Common myeloid progenitor, CD34-positive (primary cell): ENCODE results near the gene FOSL2.
A peak's percentile ranks its signal among the peaks of the same experiment; 100 is the strongest.

Experiments used
- CTCF ChIA-PET: fragments of 350-600 bp; sonication (Branson Sonifier 250); formaldehyde crosslinking; loops from one replicate; lab custom pipeline; 2021; ENCODE audit warnings: antibody characterized with exemption; lab: Charles Lee
- POLR2A ChIA-PET: fragments of 350-600 bp; sonication (Branson Sonifier 250); formaldehyde crosslinking; loops from one replicate; lab custom pipeline; 2021; ENCODE audit warnings: antibody characterized with exemption; lab: Charles Lee
- DNase-seq, 3 donors: peaks; one replicate each; pipeline versions ENCODE4 v3.0.0 to v3.0.0-alpha.2; 2013
- H3K27ac ChIP-seq, 2 experiments: 1 replicate in 1 of 2; 2 replicates in 1 of 2; pipeline ENCODE4 v1.7.0; 2013; ENCODE audit warnings: inconsistent platforms in 2 of 2, low read length in 2 of 2, mild to moderate bottlenecking in 2 of 2, low read depth in 1 of 2, moderate library complexity in 1 of 2; ENCODE audit not compliant: severe bottlenecking in 2 of 2, insufficient read depth in 1 of 2, poor library complexity in 1 of 2
- H3K27me3 ChIP-seq, 5 experiments: replicated peaks in 2 of 5; 1 replicate in 3 of 5; 2 replicates in 2 of 5; pipeline versions ENCODE4 v1.6.1 to v1.7.0; 2013; ENCODE audit warnings: low read length in 4 of 5, mild to moderate bottlenecking in 2 of 5, moderate library complexity in 2 of 5, inconsistent platforms in 1 of 5; ENCODE audit not compliant: insufficient read depth in 5 of 5, control insufficient read depth in 4 of 5
- H3K36me3 ChIP-seq, 4 experiments: 1 replicate in 2 of 4; 2 replicates in 2 of 4; pipeline versions ENCODE4 v1.6.1 to v1.7.0; 2013; ENCODE audit warnings: low read length in 3 of 4, control low read depth in 1 of 4, mild to moderate bottlenecking in 1 of 4; ENCODE audit not compliant: control insufficient read depth in 4 of 4, insufficient read depth in 4 of 4
- H3K4me1 ChIP-seq, 4 experiments: 1 replicate in 3 of 4; 2 replicates in 1 of 4; pipeline versions ENCODE4 v1.6.1 to v1.7.1; 2013; ENCODE audit warnings: low read length in 3 of 4, mild to moderate bottlenecking in 3 of 4, control low read depth in 1 of 4, inconsistent platforms in 1 of 4, moderate library complexity in 1 of 4; ENCODE audit not compliant: control insufficient read depth in 4 of 4, insufficient read depth in 4 of 4; ENCODE audit errors: control extremely low read depth in 1 of 4
- H3K4me3 ChIP-seq, 7 experiments: 1 replicate in 4 of 7; 2 replicates in 3 of 7; pipeline versions ENCODE4 v1.5.1 to v1.7.0; 2013; ENCODE audit warnings: mild to moderate bottlenecking in 7 of 7, low read length in 6 of 7, moderate library complexity in 6 of 7, inconsistent platforms in 2 of 7, low read depth in 2 of 7, control low read depth in 1 of 7; ENCODE audit not compliant: insufficient read depth in 4 of 7, control insufficient read depth in 1 of 7; ENCODE audit errors: extremely low read depth in 1 of 7
- H3K9me3 ChIP-seq, 5 experiments: 1 replicate in 4 of 5; 2 replicates in 1 of 5; pipeline versions ENCODE4 v1.6.1 to v1.7.1; 2013; ENCODE audit warnings: low read length in 4 of 5, mild to moderate bottlenecking in 2 of 5, inconsistent platforms in 1 of 5, low read depth in 1 of 5, moderate library complexity in 1 of 5; ENCODE audit not compliant: control insufficient read depth in 4 of 5, insufficient read depth in 2 of 5; ENCODE audit errors: control extremely low read depth in 1 of 5
- WGBS: methylation state at CpG from one replicate; pipeline ENCODE4 v1.1.5; 2013; ENCODE audit not compliant: insufficient coverage; 5-methylcytosine and 5-hydroxymethylcytosine counted together

The FOSL2 gene

DNA sequence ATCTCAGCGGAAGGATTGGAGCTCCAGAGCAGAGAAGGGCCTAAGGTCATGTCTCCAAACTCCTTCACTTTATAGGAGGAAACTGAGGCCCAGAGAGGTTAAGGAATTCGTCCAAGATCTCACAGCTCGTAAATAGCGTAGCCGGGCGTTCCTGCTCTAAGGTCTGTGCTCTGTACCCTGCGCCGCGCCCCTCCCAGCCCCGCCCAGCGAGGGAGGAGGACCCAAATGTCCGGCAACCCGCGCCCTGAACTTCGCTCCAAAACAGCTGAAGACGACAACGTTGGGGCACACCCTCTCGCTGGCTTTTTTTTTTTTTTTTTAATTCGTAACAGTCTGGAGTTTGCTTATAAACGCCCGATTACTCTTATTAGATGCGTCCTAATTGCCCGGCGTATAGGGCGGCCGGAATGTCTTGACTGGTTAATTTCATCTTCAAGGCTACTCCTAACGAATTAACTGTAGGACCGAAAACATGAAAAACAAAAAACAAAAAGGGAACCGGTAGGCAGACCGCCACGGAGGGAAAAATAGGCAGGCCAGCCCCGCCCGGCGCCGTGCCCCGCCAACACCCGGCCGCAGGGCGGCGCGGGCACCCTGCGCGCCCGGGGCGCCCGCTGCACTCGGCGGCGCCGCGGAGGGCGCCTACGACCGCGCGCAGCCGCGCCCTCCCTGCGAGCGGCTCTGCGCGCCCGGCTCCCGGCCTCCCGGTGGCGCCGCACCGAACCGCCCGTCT is 928 bp upstream of the FOSL2 start:
- H3K4me3 ChIP-seq, result peak overlapping the region; percentile 28 to 93 (median 91)
- peaks cover 0 to 3% (median 0%) of the 10 kb centered on the region in 4 experiments for H3K36me3 ChIP-seq
- ChIA-PET CTCF (interaction anchor here (0.6 to 5.0 kb wide), 15 partner anchors 11 to 438 kb away, joined by 3 to 61 read pairs (median 4); no protein-coding TSS in a partner anchor), POLR2A (interaction anchor here (0.6 to 2.9 kb wide), 13 partner anchors 9 to 799 kb away, joined by 3 to 19 read pairs (median 4); no protein-coding TSS in a partner anchor)
- H3K27ac ChIP-seq, result peak overlapping the region; percentile 86 to 92
- no peaks in the 10 kb centered on the region for H3K27me3 ChIP-seq
- 0% methylated on average over 55 of the region's 70 CpGs for WGBS
- DNase-seq, result peak; percentile 71 to 86 (median 80)
- H3K9me3 ChIP-seq, result no peaks in the 10 kb centered on the region
- H3K4me1 ChIP-seq, result peaks cover 14 to 60% (median 51%) of the 10 kb centered on the region in 4 experiments

DNA sequence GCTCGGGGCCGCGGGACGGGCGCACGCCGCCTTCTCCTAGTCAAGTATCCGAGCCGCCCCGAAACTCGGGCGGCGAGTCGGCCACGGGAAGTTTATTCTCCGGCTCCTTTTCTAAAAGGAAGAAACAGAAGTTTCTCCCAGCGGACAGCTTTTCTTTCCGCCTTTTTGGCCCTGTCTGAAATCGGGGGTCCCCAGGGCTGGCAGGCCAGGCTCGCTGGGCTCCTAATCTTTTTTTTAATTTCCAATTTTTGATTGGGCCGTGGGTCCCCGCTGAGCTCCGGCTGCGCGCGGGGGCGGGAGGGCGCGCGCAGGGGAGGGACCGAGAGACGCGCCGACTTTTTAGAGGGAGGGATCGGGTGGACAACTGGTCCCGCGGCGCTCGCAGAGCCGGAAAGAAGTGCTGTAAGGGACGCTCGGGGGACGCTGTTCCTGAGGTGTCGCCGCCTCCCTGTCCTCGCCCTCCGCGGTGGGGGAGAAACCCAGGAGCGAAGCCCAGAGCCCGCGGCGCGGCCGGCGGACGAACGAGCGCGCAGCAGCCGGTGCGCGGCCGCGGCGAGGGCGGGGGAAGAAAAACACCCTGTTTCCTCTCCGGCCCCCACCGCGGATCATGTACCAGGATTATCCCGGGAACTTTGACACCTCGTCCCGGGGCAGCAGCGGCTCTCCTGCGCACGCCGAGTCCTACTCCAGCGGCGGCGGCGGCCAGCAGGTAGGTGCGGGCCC is 617 bp downstream of the FOSL2 start:
- peaks cover 0 to 6% (median 2%) of the 10 kb centered on the region in 4 experiments for H3K36me3 ChIP-seq
- peak overlapping the region; percentile 79 to 93 (median 91) for H3K4me3 ChIP-seq
- peaks cover 16 to 64% (median 56%) of the 10 kb centered on the region in 4 experiments for H3K4me1 ChIP-seq
- DNase-seq, result peak in 2 of 3 donors; percentile 52 to 67
- CTCF ChIA-PET, result interaction anchor here (0.7 to 5.0 kb wide), 7 partner anchors 10 to 51 kb away, joined by 3 to 61 read pairs (median 3); no protein-coding TSS in a partner anchor
- POLR2A ChIA-PET, result interaction anchor here (0.5 to 2.4 kb wide), 12 partner anchors 8 to 639 kb away, joined by 3 to 19 read pairs (median 4); no protein-coding TSS in a partner anchor
- H3K27ac ChIP-seq, result peak overlapping the region; percentile 86 to 92
- under 1% methylated on average over 78 of the region's 81 CpGs for WGBS
- H3K27me3 ChIP-seq, result no peaks in the 10 kb centered on the region
- H3K9me3 ChIP-seq, result no peaks in the 10 kb centered on the region

DNA sequence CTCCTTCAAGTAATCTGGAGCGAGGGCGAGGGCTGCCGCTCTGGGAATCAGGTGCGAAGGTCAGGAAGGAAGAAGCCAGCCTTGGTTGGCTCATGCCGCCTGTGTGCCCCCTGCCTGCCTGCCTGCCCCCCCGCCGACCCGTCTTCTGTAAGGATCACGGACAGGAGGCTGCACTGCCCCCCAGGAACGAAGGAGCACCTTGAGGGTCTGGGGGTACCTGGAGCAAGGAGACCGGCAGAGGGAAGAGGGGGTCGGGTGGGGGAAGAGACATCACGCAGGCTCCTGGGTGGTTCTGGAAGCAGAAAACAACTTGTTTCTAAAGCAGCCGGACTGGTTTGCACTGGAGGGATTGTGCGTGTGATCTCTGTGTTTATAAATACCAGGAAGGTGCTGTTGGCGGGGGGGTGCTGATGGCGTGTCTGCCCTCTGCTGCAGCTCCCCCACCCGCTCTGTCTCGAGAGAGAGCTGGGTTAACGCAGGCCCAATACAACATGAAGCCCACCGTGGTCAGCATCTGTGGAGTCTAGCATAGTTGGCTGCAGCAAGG is 1.7 kb downstream of the FOSL2 start:
- Histone ChIP-seq H3K4me1 (peaks cover 16 to 62% (median 57%) of the 10 kb centered on the region in 4 experiments), H3K36me3 (peaks cover 2 to 13% (median 8%) of the 10 kb centered on the region in 4 experiments), H3K27me3 (no peaks in the 10 kb centered on the region), H3K27ac (peak overlapping the region; percentile 15 to 76), H3K4me3 (peak overlapping the region; percentile 46 to 93 (median 91)), H3K9me3 (no peaks in the 10 kb centered on the region)
- ChIA-PET POLR2A (no interaction called here), CTCF (interaction anchor here (1.2 kb wide), 1 partner anchor 711 kb away, joined by 4 read pairs; no protein-coding TSS in a partner anchor)
- 0% methylated on average over 16 of the region's 21 CpGs for WGBS
- DNase-seq, result peak in 1 of 3 donors; percentile 47

DNA sequence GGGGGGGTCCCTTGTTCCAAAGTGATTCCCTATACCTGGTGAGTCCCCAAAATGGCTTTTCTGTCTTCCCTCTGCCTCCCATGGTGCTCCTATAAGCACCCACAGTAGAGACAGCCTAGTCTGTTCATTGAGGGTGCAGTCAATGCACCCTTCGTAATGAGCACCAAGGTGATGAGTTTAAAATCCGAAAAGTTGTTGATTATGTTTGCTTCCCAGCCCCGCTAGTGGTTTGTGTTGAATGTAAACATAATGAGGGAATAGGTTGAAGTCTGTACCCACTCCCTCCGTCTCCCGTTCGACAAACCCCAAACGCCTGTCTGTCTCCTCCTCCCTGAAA is 2.3 kb downstream of the FOSL2 start:
- WGBS, result no CpG with 5 or more reads among the region's 7 CpGs
- POLR2A ChIA-PET, result interaction anchor here (0.7 kb wide), 1 partner anchor 40 kb away, joined by 3 read pairs; no protein-coding TSS in a partner anchor
- Histone ChIP-seq H3K4me1 (peaks cover 16 to 56% (median 55%) of the 10 kb centered on the region in 4 experiments), H3K9me3 (no peaks in the 10 kb centered on the region), H3K36me3 (peaks cover 2 to 17% (median 9%) of the 10 kb centered on the region in 4 experiments), H3K4me3 (peak overlapping the region; percentile 46 to 93 (median 91)), H3K27ac (peak overlapping the region; percentile 21 to 76), H3K27me3 (no peaks in the 10 kb centered on the region)
- CTCF ChIA-PET, result interaction anchor here (1.2 kb wide), 1 partner anchor 712 kb away, joined by 4 read pairs; no protein-coding TSS in a partner anchor
- DNase-seq, result no peak

DNA sequence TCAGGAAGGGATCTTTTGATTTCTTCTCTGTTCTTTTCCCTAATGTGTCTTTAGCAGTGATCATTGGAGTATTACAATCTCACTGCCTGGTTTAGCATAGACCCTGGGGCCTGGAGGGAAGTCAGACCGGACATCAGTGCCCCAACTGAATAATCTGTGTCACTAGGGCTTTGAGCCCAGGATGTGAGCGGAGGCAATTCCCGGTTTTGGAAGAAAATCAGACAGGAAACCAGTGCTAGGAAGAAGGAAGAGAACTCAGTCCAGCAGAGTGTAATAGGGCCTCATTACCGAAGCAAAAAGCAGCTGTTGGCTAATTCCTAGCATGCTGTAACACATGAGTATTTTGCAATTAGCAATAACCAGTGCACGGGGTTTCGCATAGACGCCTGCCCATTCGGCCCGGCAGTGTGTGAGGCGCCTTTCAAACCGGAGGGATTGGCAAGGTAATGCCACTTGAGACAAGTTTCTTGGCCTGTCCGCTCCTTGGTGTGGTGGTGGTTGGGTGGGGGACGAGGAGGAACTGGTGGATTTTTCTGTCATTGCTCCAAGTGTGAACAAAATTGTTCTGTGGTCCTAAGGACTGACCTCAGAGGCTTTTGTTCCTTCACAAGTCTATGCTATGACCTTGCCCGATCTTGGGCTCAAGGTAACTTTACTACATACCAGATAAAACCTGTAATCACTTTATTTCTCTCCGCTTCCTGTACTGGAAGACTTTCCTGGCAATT is 2.8 kb downstream of the FOSL2 start:
- peak in 1 of 3 donors; percentile 38 for DNase-seq
- POLR2A ChIA-PET, result interaction anchor here (0.7 kb wide), 1 partner anchor 39 kb away, joined by 3 read pairs; no protein-coding TSS in a partner anchor

DNA sequence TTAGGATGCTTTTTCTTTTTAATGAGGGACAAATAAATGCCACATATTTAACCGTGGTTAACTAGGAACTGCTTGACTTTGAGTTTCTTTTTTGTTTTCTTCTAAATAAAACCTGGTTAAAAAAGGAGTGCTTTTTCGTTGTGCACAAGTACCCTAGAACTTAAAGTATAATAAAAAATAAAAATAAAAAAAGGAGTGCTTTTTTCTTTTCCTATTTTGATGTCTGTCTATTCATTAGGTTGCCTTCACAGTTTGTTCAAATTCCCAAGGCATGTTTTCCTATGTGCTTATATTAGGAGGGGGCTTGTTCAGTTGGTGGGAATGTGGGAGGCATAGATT is 4.4 kb downstream of the FOSL2 start:
- Histone ChIP-seq H3K4me3 (peak overlapping the region in 3 of 7 experiments; percentile 87 to 93 (median 91)), H3K9me3 (no peaks in the 10 kb centered on the region), H3K27me3 (no peaks in the 10 kb centered on the region), H3K27ac (no peak overlapping the region), H3K4me1 (peaks cover 16 to 41% (median 37%) of the 10 kb centered on the region in 4 experiments), H3K36me3 (peaks cover 2 to 25% (median 10%) of the 10 kb centered on the region in 4 experiments)
- ChIA-PET POLR2A (interaction anchor here (0.7 to 0.9 kb wide), 4 partner anchors 13 to 643 kb away, joined by 3 to 6 read pairs (median 4); no protein-coding TSS in a partner anchor), CTCF (interaction anchor here (0.6 to 1.6 kb wide), 5 partner anchors 10 to 673 kb away, joined by 3 to 12 read pairs (median 5); no protein-coding TSS in a partner anchor)
- DNase-seq, result no peak
- WGBS, result no CpG with 5 or more reads among the region's 2 CpGs

More for the DNA sequence above, 2.8 kb downstream of the FOSL2 start:
- H3K36me3 ChIP-seq, result peaks cover 2 to 20% (median 10%) of the 10 kb centered on the region in 4 experiments
- CTCF ChIA-PET, result interaction anchor here (0.8 to 1.6 kb wide), 5 partner anchors 12 to 712 kb away, joined by 3 to 12 read pairs (median 4); no protein-coding TSS in a partner anchor
- H3K27ac ChIP-seq, result peak overlapping the region; percentile 21 to 76
- WGBS, result 13% methylated on average over 14 of the region's 15 CpGs
- H3K4me3 ChIP-seq, result peak overlapping the region; percentile 42 to 93 (median 91)
- H3K4me1 ChIP-seq, result peaks cover 16 to 55% (median 50%) of the 10 kb centered on the region in 4 experiments
- no peaks in the 10 kb centered on the region for H3K9me3 ChIP-seq
- no peaks in the 10 kb centered on the region for H3K27me3 ChIP-seq
